Activated CD4-positive, alpha-beta T cell treated with anti-CD3 and anti-CD28 coated beads for 24 hours (primary cell): ENCODE data around the gene DOCK2.
"Not testable (repeated sequence)": the region's sequence is repeated elsewhere in the genome, so short reads cannot be mapped to it uniquely, and the experiment has no call there.

Experiments
- DNase-seq, 2 donors: peaks; one replicate each; pipeline ENCODE4 v3.0.0-alpha.2; 2020; ENCODE audit warnings: low read depth in 2 of 2

The DOCK2 gene

DNA sequence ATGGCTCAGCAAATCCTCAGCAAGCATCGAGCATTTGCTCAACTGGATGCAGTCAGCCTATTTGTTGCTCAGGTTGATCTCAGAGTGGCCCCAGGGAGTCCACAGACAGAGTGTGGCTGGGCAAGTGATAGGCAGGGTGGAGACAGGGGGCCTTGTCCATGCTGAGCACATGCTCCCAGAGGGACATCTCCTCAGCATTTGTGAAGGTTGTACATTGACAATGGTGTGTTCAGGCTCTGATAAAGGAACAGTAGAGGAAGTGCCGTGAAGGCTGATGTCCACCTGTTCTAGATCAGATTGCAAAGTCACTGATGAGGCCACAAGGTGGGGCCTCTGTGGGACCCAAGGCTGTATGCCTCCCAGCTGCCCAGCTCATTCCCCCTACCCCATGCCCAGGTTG is 418.5 kb downstream of the DOCK2 start:
- DNase-seq, result no peak

DNA sequence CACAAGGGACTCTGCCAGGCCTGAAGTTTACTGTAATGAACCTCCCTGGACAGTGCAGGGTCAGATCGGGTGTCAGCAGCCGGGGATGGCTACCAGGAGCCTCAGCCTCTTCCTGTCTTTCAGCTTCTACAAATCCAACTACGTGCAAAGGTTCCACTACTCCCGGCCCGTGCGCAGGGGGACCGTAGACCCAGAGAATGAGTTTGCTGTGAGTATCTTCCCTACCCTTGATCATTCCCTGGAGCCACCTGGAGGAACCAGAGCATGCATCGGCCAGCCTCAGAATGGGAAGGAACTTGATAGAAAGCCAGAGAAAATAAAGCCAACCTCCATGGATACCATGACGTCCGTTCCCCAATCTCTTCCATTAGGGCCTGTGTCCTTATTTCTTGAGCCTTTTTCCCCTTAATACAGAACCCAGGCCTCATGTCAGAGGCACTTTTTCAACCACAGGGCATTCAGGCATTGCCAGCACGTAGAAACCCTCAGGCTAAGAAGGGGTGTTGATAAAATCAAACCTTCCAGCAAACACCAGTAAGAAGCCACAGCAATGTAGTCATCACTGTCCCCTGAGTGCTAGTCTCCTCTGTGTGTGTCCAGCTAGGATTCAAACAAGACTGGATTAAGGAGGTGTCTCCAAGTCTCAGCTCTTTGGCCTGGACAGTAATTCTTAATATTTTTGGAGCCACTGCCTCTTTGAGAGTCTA is 419.6 kb downstream of the DOCK2 start:
- no peak for DNase-seq

DNA sequence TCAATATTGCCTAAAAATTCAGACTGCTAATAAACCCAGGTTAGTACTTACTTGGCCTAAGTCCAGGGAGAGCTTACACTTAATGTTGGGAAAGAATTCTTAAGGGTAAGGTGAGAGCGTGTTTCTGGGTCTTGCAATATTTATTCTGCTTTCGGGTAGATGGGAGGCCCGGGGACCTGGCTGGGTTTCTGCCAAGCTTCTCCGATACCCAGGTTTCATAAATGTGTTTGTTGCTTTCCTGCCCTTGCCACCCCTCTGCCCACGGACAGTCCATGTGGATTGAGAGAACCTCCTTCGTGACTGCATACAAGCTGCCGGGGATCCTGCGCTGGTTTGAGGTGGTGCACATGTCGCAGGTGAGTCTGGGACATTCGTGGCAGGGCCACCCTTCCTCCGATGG is 420.2 kb downstream of the DOCK2 start:
- no peak for DNase-seq

DNA sequence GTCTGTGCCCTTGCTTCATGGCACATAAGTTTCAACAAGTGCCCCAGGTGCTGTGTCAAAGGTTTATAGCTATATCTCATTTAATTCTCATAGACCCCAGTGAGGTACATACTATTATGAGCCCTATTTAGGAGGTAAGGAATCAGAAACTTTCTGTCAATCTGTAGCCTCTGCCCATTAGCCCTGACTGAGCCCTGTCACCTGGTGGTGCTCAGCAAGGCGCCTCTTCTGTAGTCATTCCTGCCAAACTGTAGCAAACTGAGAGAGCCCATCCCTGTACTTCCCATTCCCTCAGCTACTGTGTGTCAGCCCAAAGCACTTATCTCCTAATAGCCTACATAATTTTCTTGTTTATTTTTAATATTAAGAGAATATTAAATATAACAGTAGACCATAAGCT is 422.1 kb downstream of the DOCK2 start:
- DNase-seq, result no peak

DNA sequence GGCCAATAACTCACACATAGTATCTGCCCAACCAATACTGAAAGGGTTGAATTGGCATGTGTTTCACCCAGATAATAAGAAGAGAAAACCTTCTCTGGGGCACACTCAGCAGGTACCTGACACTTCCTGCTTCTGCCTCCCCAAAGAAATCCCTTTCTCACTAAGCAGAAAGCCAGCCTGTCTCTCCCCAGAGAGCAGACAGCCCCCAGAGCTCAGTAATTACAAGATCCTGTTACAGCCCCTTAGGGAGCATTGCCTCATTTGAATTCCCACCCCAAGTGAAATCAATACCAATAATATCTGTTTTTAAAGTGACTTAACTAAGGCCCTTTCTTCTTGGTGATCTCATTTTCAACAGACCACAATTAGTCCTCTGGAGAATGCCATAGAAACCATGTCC is 430.1 kb downstream of the DOCK2 start:
- DNase-seq, result no peak

DNA sequence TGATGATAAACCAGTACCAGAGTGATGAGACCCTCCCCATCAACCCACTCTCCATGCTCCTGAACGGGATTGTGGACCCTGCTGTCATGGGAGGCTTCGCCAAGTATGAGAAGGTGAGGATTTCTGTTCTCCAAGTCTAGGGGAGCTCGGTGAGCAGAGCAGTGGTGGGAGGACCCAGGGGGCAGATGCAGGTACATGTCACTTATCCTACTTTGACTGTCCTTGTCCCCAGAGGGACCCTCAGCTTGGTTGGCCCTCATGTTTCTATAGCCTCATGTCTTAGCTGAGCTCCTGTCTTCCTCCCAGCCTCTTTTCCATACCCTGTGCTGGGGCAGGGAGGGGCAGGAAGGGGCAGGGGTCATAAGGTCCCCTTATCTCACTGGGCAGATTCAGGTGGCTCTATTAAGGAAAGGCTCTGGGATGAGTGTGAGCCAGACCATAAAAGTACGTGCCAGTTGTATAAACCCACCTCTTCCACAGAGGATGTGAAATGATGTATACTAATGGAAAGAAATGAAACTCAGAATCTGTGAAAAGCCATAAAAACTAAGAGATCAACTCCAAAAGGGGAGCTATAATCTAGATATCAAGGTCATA is 430.6 kb downstream of the DOCK2 start:
- no peak for DNase-seq

DNA sequence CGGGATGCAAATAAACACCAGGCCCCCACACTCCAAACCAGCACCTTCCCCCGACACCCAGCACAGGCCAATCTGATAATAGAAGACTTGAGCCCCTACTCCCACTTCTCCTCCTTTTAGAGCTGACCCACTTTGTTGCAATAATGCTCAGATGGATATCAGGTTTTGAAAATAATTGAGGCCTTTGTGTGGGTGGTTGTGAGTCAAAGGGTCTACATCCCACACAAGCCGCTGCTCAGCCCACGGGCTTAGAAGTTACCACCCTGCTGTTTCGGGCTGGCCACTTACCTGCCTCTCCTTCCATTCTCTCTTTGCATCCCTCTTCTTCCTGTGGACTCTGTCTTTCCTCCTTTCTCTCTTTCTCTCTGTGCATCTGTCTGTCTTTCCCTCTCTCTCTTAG is 432.4 kb downstream of the DOCK2 start:
- no peak for DNase-seq

DNA sequence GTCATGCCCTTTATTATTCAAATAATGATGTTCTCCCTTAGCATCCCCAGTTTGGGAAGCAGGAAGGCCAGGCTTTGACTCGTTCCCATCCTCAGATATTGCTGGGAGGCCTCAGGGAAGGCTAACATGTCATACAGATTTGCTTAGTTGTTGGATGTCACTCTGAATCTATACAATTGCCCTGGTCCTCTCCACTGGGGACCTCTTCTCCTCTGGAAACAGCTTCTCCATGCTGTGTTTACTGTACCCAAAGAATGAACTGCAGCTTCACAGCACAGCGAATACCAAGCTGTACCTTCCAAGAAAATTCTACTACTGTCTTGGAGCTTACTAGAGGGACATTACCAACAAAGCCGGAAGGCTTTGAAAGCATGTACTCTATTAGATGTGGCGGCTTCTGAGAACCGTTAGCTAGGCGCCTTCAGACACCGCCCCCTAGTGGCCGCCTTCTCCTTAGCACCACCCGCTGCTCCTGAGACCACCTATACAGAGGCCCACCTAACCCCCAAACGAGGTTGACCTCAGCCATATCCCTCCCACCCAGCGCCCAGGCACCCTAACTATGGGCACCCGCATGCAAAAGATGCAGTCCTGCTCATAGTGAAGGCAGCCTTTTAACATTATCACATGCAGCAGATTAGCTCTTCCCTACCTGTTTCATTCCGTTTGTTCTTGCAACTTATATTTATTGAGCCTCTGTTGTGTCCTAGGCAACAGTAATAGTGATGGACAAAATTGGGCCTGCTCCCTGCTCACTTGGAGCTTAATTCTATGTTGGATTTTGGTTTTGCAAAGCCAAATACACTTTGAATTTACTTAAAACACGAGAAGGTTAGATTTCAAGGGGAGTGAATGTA is 433.7 kb downstream of the DOCK2 start:
- DNase-seq, result no peak

DNA sequence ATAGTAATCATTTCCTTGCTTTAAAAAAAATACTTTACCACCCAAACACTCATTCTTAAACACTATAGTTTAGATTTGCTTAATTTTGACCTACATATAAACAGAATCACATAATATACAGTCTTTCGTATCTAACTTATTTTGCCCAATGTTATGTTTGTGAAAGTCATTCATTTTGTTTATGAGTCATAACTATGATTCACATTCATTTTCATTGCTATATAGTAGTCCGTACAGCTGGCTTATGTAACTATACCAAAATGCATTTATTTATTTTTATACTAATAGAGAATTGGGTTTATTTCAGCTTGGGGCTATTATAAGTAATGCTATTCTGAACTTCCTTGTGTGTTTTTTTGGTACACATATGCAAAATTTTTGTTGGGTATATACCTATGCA is 434.7 kb downstream of the DOCK2 start:
- DNase-seq, result no peak

DNA sequence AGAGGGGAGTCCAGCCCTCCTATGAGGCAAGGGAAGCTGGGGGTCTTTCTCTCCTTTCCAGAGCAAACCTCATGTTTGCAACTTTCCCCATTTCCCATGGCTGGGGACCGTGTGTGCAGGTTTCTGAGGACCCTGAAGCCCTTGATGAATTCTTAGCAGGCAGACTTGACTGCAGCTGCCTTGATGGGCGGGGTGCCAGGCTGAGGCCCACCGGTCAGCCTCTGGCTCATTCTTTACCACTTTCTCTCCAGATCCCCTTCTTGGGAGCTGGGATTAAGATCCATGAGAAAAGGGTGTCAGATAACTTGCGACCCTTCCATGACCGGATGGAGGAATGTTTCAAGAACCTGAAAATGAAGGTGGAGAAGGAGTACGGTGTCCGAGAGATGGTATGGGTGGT is 438.6 kb downstream of the DOCK2 start:
- DNase-seq, result no peak

DNA sequence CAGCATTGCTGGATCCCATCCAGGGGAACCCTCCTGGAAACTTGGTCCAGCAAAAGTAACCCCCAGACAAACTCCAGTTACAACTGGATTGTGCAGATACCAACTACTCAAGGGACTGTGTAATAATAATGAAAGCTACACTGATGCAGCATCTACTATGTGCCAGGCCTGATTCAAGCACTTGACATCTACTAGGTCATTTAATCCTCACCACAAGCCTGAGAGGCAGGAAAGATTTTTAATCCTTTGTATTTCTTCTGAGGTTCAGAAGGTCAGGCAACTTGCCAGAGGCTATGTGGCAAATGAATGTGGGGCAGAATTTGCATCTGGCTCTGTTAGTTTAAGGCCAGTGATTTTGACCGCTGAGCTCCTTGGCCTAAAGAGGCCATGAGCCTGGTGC is 439.1 kb downstream of the DOCK2 start:
- no peak for DNase-seq

DNA sequence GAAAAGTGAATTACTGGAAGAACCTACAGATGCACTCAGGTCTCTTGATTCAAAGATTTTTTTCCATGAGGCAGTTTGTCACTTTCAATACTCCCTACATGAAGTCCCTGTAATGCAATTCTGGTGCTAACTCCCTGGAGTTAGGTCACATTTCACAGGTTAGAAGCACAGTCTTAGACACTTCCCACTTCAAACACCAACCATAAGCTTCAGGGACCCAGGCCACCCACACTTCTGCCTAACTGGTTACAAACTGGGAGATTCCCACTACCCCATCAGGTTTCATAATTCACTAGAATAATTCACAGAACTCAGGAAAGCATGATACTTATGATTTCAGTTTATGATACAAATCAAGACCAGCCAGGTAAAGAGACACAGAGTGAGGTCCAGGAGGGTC is 439.7 kb downstream of the DOCK2 start:
- DNase-seq, result no peak

DNA sequence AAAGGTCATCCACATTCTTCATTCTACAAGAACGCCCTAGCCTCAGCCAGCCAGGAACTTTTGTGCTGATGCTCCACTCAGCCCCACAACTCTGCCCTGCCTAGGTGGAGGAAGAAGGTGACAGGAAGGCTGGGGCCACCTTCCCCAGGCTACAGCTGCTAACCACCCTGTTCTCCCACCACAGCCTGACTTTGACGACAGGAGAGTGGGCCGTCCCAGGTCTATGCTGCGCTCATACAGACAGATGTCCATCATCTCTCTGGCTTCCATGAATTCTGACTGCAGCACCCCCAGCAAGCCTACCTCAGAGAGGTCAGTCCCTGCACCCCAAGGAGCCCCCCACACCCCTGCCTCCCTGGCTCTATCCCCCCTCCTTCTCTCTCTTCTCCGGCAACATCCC is 440.5 kb downstream of the DOCK2 start:
- no peak for DNase-seq

DNA sequence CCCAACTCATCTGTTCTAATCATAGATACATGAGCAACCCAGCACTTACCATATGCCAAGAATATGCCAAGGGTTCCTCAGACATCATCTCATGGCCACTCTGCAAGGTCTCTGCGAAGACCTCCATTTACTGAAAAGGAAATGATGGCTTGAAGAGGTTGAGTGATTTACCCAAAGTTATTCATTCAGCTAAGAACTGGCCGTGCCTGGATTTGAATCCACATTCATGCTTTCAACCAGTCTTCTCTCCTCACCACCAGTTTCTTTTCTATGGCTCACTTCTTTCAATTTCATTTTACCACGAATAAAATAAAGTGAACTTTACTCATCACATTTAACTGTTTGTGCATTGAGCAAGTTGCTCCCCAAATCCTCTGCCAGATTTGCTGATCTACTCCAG is 441.4 kb downstream of the DOCK2 start:
- DNase-seq, result no peak

DNA sequence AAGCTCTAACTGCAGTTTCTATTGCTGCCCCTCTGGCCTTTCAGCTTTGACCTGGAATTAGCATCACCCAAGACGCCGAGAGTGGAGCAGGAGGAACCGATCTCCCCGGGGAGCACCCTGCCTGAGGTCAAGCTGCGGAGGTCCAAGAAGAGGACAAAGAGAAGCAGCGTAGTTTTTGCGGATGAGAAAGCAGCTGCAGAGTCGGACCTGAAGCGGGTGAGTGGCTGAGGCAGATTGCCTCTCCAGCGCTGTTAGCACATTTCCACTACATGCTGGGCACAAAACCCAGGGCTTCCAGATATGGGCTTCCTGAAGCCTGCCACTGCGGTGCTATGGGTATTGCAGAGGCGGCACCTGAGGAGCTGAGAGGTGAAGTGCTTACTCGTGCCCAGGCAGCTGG is 441.9 kb downstream of the DOCK2 start:
- no peak for DNase-seq

DNA sequence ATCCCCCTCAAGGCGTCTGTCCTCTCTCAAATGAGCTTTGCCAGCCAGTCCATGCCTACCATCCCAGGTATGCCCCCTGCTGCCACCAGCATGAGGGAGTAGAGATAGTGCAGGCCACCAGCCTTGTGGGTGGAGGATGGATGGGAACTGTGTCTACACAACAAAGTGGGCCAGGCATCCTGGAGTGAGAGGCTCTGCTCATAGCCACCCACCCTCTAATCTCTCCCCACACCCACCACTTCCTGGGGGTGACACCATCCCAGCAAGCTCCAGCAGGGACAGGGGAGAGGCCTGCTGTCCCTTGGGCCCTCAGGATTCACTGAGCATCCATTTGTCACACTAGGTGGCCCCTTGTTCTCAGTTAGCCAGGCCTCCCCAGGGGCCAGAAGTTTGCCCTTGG is 443.1 kb downstream of the DOCK2 start:
- DNase-seq, result no peak

DNA sequence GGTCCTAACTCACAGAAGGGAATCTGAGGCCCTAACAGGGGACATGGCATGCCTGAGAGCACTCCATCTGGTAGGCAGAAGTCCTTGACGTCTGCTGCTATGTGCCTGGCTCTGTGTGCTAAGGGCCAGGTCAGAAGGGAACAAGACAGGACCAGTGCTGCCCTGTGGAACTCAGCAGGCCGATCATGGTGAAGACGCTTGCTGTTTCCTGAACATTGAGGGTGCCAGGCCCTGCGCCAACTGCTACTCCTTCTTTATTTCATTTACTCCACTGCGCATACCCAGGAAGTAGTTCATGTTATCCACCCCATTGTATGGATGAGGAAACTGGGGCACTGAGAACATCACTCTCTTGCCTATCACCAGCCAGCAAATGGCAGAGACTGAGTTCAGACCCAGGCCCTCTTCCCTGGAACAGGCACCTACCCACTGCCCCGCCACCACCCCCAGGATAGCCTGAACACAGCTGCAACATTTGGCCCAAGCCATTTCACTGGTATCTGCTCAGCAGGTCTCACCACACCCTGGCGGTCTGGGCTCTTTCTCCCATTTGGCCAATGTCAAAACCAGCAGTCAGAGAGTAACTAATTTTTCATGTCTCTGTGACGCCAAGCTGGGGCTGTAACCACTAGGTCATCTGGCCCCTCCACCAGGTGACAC is 443.8 kb downstream of the DOCK2 start:
- DNase-seq, result no peak

DNA sequence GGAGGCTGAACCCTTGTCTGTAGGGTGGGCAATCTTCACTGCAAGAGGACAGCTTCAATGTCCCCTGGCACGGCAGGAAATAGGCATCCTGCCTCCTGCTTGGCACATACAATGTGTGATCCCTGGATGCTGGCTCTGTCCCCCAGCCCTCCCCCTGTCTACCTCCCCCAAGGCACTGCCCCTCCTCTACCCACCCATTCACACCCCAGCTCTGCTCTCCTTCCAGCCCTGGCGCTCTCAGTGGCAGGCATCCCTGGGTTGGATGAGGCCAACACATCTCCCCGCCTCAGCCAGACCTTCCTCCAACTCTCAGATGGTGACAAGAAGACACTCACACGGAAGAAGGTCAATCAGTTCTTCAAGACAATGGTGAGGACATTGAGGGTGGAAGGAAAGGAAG is 444.5 kb downstream of the DOCK2 start:
- no peak for DNase-seq

DNA sequence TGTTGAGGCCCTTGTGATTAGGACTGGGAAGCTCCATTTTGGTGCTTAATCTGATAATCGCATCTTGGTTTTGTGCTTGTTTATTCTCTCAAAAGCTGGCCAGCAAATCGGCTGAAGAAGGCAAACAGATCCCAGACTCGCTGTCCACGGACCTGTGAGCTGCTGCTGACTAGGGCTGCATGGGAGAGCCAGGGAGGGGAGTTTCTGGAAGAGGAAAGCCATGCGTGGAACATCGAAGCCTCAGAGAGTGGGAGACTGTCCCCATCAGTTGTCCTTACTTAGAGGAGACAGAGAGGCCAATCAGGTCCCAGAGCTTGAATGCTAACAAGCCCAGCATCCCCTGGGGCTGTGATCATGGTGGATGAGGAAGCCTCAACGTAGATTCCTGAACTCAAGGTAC is 445.6 kb downstream of the DOCK2 start:
- DNase-seq, result no peak

DNA sequence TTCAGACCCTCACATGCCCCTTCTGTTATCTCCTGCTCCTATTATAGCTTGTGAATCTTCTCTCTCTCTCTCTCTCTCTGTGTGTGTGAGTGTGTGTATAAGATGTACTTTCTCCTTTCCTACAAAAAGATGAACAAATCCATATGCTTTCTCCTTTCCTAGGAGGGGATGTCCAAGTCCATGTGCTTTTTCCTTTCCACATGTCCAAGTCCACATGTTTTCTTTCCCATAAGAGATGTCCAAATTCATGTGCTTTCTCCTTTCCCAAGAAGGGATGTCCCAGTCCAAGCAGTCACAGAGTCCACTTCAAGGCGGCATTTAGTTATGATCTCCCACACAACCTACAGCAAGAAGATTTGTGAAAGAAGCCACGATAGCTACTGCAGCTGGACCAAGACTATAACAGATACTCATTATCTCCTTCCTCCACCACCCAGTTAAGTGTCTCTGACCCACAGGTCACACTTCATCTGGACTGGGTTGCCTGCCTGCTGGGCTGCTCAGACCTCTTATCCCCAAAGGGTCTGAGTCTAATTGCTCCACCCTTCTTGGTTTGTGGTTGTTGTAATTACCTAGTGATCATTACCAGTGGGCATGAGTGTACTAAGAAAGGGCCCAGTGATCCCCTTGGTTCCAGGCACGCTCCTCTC is 450.2 kb downstream of the DOCK2 start:
- DNase-seq, result no peak

DNA sequence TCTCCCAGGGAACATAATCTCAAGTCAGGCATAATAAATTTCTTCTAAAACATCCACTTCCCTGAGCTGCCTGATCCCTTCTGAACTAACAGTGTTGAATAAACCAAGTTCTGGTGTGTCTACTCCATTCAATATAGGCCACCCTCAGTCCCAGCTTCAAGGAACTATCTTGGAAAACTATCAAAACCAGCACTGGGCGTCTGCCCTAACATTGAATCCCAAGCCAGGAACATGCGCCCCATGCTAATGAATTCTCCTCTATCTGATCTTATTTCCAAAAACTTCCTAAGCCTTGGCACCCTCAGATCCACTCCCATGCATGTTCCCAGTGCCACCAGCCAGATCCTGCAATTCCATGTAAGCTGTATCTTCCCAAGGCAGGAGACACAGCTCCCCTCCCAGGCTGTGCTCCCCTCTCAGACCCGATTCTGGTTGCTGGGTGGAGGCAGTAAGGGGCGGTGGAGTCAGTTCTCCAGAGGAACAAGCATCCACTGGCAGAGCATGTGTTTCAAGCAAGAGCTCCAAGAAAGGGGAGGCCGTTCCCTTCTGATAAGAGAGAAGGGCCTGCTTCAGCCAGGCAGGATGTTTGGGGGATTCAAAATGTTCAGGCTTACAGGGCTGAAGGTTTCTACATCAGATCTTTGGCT is 455.5 kb downstream of the DOCK2 start:
- no peak for DNase-seq

DNA sequence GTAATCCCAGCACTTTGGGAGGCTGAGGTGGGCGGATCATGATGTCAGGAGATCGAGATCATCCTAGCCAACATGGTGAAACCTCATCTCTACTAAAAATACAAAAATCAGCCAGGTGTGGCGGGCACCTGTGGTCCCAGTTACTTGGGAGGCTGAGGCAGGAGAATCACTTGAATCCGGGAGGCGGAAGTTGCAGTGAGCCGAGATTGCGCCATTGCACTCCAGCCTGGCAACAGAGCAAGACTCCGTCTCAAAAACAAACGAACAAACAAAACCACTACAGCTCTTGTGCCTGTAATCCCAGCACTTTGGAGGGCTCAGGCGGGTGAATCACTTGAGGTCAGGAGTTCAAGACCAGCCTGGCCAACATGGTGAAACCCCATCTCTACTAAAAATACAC is 457.3 kb downstream of the DOCK2 start:
- DNase-seq, result not testable (repeated sequence)
